ENCODE data around the gene EEIG2.

The EEIG2 gene

DNA sequence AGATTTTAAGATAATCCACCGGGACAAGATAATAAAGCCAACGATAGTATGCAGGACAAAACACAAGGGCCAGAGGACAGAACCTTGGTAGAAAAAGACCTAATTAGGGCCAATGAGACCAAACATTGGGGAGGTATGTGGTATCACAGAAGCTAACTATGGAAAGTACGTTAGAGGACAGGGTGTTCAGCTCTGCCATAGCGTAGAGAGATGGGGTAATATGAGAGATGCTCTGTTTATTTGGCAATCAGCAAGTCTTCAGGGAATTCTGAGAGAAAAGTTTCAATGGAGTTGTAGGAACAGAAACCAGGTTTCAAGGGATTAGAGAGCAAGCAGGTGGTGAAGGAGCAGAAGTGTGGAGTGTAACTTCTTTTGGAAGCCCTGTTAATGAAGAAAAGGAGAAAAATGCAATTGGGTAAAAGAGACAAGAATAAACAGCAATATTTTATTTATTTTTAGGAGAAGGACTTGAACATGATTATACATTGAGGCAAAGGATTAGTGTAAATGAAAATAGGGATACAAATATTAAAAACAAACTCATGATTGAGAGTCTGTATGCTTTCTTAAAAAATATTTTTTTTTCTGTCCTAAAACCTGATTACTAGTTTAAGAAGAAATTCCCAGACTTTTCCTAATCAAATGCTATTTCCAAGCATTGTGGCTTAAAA is 24.0 kb downstream of the EEIG2 start:
- DNase-seq (ENCODE audit: low read depth in 3 of 3, low spot score in 1 of 3) = no peak

GRCh38 chr1:108584428-108584856 is 24.5 kb downstream of the EEIG2 start:
- DNase-seq (ENCODE audit: low read depth in 3 of 3, low spot score in 1 of 3) = no peak

GRCh38 chr1:108585313-108585712 is 25.4 kb downstream of the EEIG2 start:
- DNase-seq (ENCODE audit: low read depth in 3 of 3, low spot score in 1 of 3) = no peak

DNA sequence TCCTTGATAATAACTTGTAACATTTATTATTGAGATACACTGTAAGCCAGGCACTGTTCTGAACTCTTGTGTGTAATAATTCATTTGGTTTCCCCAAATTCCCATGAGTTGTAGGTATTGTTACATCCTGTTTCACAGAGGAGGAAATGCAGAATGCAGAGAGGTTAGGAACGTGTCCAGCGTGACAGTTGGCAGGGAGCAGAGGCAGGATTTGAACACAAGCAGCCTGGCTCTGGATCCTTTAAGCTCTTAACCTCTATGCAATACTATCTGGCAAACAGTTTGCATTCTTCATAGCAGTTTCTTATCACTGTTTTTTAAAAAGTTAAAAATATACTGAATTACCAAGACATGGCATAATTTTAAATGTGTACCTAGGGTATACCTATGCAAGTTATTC is 30.5 kb downstream of the EEIG2 start:
- no peak for DNase-seq (ENCODE audit: low read depth in 3 of 3, low spot score in 1 of 3)

DNA sequence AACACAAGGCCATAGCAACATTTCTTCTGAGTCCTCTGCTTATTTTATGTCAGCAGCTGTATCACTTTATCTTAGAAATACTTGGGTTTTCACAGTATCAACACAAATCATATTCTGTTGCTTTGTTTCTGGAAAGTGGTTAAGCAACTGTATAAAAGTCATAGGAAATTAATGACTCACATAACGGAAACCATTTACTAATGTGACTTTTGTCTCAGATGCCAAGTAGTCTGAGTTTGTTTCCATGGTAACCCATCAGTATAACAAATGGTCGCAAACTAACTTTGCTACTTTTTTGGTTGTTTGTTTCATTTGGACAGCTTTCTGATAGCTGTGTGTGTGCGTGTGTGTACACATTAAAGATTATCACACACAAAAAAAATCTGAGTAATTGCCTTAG is 31.1 kb downstream of the EEIG2 start:
- DNase-seq (ENCODE audit: low read depth in 3 of 3, low spot score in 1 of 3) = no peak

DNA sequence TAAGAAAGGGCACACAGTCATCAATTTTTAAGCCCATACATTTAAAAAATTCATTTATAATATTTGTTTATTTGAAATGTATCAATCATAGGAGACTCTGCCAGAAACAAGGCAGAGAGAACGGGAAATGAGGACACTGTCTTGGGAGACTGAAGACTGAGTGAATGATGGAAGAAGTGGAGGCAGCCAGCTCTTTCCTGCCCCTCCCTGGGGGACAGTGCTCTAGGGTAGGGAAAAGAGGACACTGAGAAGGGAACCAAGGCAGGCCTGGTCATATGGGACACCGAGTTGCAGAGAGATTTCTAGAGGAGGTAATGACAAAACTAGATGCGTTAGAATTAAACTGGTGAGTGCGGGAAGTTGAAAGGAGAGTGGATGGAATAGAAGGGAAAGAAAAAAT is 31.6 kb downstream of the EEIG2 start:
- no peak for DNase-seq (ENCODE audit: low read depth in 3 of 3, low spot score in 1 of 3)

DNA sequence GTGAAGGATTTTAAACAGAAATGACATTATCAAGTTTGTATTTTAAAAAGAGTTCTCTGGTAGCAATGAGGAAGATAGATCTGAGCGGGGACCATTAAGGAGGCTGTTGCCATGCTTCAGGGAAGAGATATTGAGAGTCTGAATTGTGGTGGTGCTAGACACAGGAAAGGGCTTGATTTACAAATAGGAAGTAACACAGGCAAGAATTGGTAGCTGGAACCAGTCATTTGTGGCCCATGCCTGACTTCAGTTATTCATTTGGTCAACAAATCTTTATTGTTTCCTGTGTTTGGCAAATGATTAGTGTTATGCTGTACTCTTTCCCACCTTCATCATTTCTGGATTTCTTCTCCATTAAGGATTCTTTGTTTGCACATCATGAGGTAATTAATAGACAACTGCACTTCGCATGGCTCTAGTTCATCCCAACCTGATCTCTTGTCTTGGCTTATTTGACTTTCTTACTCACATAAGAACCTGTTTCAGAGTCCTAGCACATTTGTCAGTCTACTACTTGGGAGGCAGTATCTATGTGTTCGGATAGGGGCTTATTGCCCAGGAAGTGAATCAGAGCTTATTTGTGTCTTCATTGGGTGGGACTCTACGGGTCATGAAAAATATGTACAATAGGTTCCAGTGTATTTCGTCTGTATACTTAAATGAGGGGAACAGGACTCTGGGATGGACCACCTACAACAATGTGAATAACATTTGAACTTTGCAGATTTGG is 32.3 kb downstream of the EEIG2 start:
- no peak for DNase-seq (ENCODE audit: low read depth in 3 of 3, low spot score in 1 of 3)

DNA sequence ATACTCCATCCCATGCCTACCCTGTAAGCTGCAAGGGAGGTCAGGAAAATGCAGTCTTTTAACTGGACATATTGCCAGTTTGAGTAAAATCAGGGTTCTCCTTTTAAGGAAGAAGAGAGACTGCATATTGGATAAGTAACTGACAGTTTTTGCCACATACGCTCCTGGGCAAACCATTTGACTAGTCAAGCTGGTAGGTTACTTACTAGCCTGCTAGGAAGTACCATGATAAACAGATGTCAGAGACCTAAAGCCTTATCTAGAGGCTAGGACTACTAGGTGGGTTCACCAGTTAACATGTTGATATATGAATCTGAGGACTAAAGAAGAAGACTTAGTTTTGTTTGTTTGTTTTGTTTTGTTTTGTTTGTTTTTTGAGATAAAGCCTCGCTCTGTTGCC is 33.5 kb downstream of the EEIG2 start:
- no peak for DNase-seq (ENCODE audit: low read depth in 3 of 3, low spot score in 1 of 3)

GRCh38 chr1:108595507-108595906 is 35.6 kb downstream of the EEIG2 start:
- no peak for DNase-seq (ENCODE audit: low read depth in 3 of 3, low spot score in 1 of 3)

DNA sequence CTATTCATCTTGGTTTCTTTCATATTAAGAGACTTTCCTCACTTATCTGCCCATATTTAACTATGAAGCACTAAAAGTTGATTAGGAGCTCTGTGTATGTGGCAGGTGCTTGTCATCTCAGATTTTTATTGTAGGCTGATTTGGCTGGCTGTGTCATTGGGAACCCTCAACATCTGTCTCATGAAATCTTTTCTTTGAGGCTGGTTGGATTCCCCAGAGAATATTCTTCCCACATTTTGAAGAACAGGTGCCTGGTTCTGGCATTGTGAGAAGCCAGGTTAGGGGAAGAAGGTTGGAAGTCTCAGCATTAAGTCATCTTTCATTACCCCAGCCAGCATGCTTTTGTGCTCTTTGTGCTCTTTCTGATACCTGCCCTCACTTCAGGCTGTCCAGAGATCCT is 37.1 kb downstream of the EEIG2 start:
- no peak for DNase-seq (ENCODE audit: low read depth in 3 of 3, low spot score in 1 of 3)

DNA sequence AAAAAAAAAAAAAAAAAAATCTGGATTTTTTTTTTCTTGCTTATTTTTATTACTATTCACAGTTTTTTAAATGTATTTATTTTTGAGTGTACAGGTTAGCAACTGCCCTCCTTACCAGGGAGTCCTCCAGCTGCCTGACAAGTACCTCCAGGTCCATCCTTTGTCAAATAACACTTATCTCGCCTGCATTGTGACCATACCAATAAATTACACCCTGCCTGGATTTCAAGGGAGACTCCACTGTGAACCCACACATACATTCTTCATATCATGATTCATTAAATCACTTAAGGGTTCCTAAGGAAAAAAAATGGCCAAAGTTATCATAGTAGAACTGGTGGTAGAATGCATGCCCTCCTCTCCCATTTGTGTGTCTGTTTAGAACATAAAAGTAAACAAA is 38.4 kb downstream of the EEIG2 start:
- DNase-seq (ENCODE audit: low read depth in 3 of 3, low spot score in 1 of 3) = no peak

GRCh38 chr1:108600504-108600903 is 40.6 kb downstream of the EEIG2 start:
- no peak for DNase-seq (ENCODE audit: low read depth in 3 of 3, low spot score in 1 of 3)

DNA sequence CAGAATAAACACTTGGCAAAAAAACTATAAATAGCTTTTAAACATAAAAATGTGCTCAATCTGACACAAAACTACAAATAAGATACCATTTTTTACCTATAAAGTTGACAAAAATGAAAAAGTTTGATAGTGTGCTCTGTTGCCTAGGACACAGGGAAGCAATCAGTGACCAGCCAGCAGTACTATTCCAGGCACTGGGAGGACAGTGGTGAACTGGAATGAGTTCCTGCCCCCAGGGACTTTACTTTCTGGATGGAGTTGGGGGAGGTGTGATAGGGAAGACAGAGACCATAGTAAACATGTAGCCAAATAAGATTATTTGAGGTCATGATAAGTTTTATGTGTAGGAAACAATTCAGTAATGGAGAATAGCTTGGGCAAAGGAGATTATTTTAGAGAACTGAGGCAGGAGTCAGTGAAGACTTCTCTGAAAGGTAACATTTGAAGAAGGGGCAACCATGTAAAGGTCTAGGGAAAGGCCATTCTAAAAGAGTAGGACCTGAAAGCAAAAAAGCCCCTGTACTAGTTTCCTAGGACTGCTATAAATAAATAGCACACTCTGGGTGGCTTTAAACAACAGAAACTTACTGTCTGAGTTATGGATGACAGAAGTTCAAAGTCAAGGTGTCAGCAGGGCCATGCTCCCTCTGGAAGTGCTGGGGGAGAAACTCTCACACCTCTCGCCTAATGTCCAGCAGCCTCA is 42.0 kb downstream of the EEIG2 start:
- DNase-seq (ENCODE audit: low read depth in 3 of 3, low spot score in 1 of 3) = no peak

GRCh38 chr1:108605633-108606032 is 45.7 kb downstream of the EEIG2 start:
- DNase-seq (ENCODE audit: low read depth in 3 of 3, low spot score in 1 of 3) = no peak

DNA sequence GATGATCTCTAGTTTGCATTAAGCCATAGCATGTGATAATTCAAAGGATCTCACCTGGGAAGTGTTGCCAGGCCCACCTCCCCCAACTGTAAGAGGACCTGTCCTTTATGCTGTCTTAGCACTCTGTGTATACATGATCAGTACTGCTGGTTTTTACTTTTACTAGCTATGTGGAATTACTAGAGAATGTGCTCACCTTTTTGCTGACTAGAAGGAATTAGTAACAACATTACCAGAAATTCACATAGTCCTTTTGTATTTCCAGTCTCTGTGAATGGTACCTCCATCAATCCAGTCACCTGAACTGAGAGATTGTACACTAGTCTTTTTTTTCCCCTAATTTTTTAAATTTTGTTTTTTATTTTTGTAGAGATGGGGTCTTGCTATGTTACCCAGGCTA is 46.6 kb downstream of the EEIG2 start:
- no peak for DNase-seq (ENCODE audit: low read depth in 3 of 3, low spot score in 1 of 3)

- DNase-seq (ENCODE audit: low read depth in 3 of 3, low spot score in 1 of 3) = no peak
Measured at GRCh38 chr1:108609483-108610049, 49.7 kb downstream of the EEIG2 start.
